OCI-LY3 (cell line): ENCODE results near the gene HADH.

Source experiments
- CTCF ChIP-seq: fragments of 200-600, 300-600 bp; sonication (generic); IDR thresholded peaks from 2 replicates; pipeline ENCODE4 v1.5.1; 2014; ENCODE audit warnings: antibody characterized with exemption, low read length, low read depth
- EZH2phosphoT487 ChIP-seq: fragments of 200-600 bp; shearing (Covaris generic); IDR thresholded peaks from 2 replicates; pipeline ENCODE4 v1.6.1; 2018; ENCODE audit warnings: antibody characterized with exemption, mixed run types, low read depth

DNA sequence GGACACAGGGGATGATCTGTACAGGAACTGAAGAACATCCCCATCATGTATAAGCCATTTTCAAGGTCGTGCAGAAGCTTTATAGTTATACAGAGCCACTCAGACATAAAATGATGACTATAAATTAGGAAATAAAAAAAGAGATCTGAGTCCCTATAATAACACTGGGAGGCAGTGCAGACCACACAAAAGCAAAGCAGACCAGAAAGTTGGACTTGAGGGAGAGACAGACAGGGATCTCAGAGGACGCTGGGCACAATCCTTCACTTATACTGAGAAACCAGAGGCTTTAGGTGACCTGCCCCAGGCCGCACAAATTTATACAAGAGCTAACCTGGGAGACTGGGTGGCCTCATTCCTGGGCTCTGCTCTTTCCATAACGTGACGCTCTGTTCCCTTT is 70.5 kb downstream of the HADH start:
- TF ChIP-seq CTCF: peak; percentile 35
- TF ChIP-seq EZH2phosphoT487: no peak
